Stimulated activated CD8-positive, alpha-beta memory T cell treated with anti-CD3 and anti-CD28 coated beads, Interleukin-15, amount 100 ng/mL, for 24 hours (primary cell): Measurements from ENCODE around the gene TDG.
"Not testable (repeated sequence)": the region's sequence is repeated elsewhere in the genome, so short reads cannot be mapped to it uniquely, and the experiment has no call there.

Experiments used
- DNase-seq: peaks from one replicate; pipeline ENCODE4 v3.0.0-alpha.2; 2020; ENCODE audit warnings: low read depth

The TDG gene

DNA sequence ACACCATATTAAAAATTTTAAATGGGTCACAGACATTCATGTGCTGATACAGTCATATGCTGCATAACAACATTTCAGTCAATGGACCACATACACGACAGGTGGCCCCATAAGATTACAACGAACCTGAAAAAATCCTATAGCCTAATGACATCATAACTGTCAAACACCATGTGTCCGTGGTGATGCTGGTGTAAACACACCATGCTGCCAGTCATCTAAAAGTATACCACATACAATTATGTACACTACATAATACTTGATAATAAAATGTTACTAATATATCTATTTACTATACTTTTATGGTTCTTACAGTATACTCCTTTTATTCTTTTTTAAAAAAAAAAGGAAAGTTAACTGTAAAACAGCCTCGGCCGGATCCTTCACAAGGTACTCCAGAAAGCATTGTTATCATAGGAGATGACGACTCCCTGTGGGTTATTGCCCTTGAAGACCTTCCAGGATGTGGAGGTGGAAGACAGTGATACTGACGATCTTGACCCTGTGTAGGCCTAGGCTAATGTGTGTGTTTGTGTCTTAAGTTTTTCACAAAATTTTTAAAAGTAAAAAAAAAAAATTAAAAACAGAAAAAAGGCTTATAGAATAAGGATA lies 5.0 kb upstream of the TDG start:
- DNase-seq: no peak

GRCh38 chr12:103962493-103962892 lies 3.2 kb upstream of the TDG start:
- DNase-seq: no peak

GRCh38 chr12:103964805-103965204 lies 867 bp upstream of the TDG start:
- no peak for DNase-seq

DNA sequence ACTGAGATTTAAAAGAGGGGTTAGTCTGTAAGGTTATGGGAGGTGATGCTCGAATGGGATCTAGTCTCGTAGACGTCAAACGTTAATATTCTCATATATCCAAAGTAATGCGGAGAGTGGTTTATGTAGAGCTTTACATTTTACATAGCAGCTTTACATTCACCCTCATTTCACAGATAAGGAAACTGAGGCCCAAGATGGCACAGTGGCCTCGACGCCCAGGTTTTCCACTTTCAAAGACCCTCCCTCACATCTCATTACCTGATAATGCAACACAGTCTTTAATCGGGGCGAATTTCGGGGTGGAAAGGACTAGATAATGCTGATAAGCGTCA lies 450 bp upstream of the TDG start:
- DNase-seq: no peak

DNA sequence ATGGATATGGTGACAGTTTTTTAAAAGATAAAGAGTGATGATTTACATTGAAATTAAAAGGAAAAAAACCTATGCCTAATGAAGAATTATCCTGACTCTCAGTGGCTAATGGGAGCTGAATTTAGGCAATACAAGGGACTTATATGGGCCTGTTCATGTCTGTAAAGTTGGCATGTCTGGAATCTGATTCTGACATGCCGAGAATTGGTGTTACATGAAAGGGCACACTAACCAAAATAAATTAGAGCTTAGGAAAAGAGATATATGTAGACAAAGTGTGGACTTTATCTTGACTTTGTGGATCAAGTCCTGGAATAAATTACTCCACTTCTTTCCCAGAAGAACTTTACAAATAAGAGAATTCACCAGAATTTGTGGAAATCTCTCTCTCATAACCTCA lies 1.1 kb downstream of the TDG start:
- no peak for DNase-seq

- DNase-seq: no peak
Observed at GRCh38 chr12:103969391-103969790, 3.7 kb downstream of the TDG start.

GRCh38 chr12:103973909-103974308 lies 8.2 kb downstream of the TDG start:
- no peak for DNase-seq

GRCh38 chr12:103975368-103975767 lies 9.7 kb downstream of the TDG start:
- DNase-seq: no peak

GRCh38 chr12:103978384-103978982 lies 12.8 kb downstream of the TDG start:
- no peak for DNase-seq

DNA sequence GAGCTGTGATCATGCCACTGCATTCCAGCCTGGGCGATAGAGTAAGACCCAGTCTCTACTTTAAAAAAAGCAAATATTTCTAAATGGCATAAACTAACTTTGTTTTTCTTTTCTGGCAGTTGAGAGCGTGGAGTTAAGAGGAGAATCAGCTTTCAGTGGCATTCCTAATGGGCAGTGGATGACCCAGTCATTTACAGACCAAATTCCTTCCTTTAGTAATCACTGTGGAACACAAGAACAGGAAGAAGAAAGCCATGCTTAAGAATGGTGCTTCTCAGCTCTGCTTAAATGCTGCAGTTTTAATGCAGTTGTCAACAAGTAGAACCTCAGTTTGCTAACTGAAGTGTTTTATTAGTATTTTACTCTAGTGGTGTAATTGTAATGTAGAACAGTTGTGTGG lies 21.2 kb downstream of the TDG start:
- no peak for DNase-seq

DNA sequence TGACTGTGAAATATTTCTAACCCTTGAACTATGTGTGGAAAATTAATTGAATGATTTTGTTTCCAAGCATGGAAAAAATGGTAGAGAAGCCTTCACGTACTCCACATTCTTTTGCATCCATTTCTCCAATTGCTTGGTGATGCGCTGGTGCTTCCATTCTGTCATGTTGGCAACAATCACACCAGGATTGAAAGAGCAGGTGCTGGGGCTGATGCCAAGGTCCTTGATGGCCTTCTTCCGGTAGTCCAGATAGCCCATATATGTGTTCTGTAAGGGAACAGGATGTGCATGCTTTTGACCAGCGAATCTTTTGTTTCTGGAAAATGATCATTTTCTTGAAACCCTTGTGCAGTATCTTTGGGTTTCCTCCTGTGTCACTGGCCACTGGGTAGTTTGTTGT lies 28.6 kb downstream of the TDG start:
- DNase-seq: no peak

- DNase-seq: no peak
Observed at GRCh38 chr12:103996595-103996994, 30.9 kb downstream of the TDG start.

GRCh38 chr12:103997286-103997900 lies 31.7 kb downstream of the TDG start:
- DNase-seq: no peak

DNA sequence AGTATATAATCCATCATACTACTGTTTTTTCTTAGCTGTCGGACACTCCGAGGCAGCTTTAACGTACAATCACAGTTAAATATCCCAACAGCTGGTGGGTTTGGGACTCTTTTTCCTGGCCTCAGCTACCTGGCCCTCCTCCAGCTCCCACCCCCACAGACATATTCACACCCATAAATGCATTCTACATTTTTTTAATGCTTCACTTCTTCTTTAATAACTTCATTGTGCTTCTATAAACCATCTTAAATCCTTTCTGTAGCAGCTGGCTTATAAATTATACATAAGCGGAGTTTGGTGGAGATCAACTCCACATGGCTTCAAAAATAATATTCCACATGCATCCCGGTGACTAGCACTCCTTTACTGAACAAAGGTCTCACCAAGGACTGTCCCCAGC lies 33.3 kb downstream of the TDG start:
- no peak for DNase-seq

DNA sequence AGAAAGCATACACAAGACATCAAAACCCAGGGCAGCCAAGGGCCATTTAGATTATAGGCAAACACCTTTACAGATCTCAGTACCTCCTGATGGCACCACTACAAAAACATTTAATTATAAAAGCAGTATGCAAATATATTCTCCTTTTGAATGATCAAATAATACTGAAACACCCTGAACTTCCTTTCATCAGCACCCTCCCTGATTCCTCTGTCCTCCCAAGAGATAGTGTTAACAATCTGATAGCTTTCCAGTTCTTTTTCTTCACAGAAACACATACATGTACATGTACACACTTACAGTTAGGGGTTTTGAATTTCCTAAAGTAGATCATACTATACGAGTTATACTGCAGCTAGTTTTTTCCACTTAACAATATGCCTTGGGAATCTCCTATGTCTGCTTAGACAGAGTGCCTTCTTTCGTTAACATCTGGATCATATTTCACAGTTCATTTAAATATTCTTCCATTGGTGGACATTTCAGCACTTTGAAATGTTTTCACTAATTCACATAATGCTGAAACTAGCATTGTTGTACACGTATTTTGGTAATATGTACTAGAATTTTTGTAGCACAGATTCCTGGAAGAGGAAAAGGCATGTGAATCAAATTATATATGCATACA lies 35.2 kb downstream of the TDG start:
- DNase-seq: no peak

DNA sequence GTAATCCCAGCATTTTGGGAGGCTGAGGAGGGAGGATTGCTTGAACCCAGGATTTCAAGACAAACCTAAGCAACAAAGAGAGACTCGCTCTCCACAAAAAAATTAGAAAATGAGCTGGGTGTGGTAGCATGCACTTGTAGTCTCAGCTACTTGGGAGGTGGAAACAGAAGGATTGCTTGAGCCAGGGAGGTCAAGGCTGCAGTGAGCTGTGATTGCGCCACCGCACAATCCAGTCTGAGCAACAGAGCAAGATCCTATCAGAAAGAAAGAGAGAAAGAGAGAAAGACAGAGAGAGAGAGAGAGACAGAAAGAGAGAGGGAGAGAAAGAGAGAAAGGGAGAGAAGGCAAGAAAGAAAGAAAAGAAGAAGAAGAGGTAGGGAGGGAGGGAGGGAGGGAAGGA lies 37.0 kb downstream of the TDG start:
- DNase-seq: no peak

DNA sequence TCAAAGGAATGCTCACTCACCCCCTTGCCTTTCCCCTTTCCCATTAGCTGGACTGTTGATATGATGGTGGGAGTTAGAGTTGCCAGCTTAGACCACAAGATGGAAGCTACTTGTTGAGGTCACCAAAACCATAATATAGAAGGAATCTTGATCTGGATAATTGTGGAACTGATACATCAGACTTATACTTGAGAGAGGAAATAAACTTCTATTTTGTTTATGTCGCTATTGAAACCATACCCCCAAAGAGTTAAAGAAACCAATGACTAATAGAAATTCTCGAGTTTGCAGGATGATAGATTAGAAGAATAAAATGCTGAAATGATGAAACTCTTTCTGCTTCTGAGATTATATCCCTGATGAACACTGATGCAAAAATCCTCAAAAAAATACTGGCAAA lies 37.9 kb downstream of the TDG start:
- DNase-seq: no peak

DNA sequence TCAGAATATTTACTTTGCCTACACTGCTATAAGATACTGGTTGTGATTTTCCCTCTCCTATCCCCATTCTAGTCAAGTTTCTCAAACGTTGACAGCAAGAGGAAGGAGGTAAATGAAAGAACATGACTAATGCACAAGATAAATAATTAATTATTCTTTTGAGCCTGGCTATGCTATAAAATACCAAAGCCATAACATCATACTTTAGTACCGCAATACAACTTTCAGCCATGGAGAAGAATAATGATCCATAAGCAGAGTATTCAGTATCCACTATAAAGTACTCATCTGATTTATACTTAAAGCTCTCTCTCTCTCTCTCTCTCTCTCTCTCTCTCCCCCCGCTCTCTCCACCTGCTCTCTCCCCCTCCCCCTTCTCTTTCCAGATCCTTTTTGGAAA lies 41.3 kb downstream of the TDG start:
- DNase-seq: no peak

GRCh38 chr12:104010121-104010520 lies 44.4 kb downstream of the TDG start:
- DNase-seq: no peak

- DNase-seq: no peak
Observed at GRCh38 chr12:104010606-104011169, 45.0 kb downstream of the TDG start.

DNA sequence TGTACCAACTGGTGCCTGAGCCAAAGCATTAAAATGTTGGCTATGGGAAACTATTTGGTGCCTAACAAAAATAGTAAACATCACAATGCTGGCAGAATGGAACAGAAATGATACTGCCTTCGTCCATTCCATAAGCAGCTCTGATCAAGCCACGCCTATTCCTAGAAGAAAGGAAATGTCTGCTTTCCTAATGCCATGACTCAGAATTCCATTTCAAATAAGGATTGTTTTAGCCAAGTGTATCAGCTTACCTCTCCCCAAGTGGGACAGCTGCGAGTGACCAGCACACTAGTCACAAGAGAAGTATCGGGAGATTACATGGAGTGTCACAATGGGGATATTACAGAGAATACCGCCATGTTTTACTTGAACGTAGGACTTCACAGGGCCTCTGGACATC lies 45.6 kb downstream of the TDG start:
- DNase-seq: no peak

- DNase-seq: no peak
Observed at GRCh38 chr12:104012331-104012730, 46.7 kb downstream of the TDG start.

- DNase-seq: not testable (repeated sequence)
Observed at GRCh38 chr12:104021862-104022261, 56.2 kb downstream of the TDG start.
